Measurements from ENCODE around the gene PAK1.

GRCh38 chr11:77401486-77402217 lies 72.2 kb downstream of the PAK1 start:
- TF ChIP-seq CTCF (conservative IDR thresholded peaks at IDR 0.05; ENCODE audit: low read depth, low read length) (no peak), EZH2 (IDR thresholded peaks at IDR 0.05; ENCODE audit: low read length, unreplicated experiment) (no peak)
